Spleen (tissue), 7 donors: ENCODE measurements around the gene TAOK2.
"Not testable (repeated sequence)": the region's sequence is repeated elsewhere in the genome, so short reads cannot be mapped to it uniquely, and the experiment has no call there.

ENCODE experiments used
- CTCF ChIP-seq, 11 experiments: fragments of 200-600 bp in 7 of 11; fragments of 450-650 bp in 4 of 11; sonication (generic) in 4 of 11; IDR thresholded peaks in 8 of 11; conservative IDR thresholded peaks in 3 of 11; 1 replicate in 7 of 11; 2 replicates in 4 of 11; pipeline versions ENCODE4 v1.4.0 to v1.8.0; 2016 to 2021; ENCODE audit warnings: antibody characterized with exemption in 11 of 11, inconsistent platforms in 4 of 11, mild to moderate bottlenecking in 1 of 11
- POLR2A ChIP-seq, 3 donors: fragments of 450-650 bp; IDR thresholded peaks; one replicate each; pipeline ENCODE4 v1.5.1; 2017; ENCODE audit warnings: antibody characterized with exemption in 3 of 3, mild to moderate bottlenecking in 1 of 3
- POLR2AphosphoS5 ChIP-seq, 3 donors: sonication (generic); formaldehyde crosslinking; IDR thresholded peaks; one replicate each; pipeline ENCODE4 v1.5.1; 2017; ENCODE audit warnings: antibody characterized with exemption in 3 of 3
- donor health status: DM: no; HTN: no; CAD: no; lungs with moderate emphysema.
- donor health status: DM: no; HTN: no; CAD: no.
- donor health status: DM: no; HTN: no; CAD: no.

GRCh38 chr16:30017937-30018336, 44.3 kb downstream of the TAOK2 start:
- not testable (repeated sequence) for TF ChIP-seq CTCF (IDR thresholded peaks at IDR 0.05 in 8 of 11, conservative IDR thresholded peaks at IDR 0.05 in 3 of 11); POLR2A (IDR thresholded peaks at IDR 0.05); POLR2AphosphoS5 (IDR thresholded peaks at IDR 0.05)
